ENCODE results near the gene HOXB6.

GRCh38 chr17:48548523-48549280 lies 56.1 kb downstream of the HOXB6 start:
- no peak for TF ChIP-seq EZH2 (IDR thresholded peaks at IDR 0.05; ENCODE audit: borderline replicate concordance, low read length)
- no peak for TF ChIP-seq CTCF (conservative IDR thresholded peaks at IDR 0.05 in 1 of 2, IDR thresholded peaks at IDR 0.05 in 1 of 2; ENCODE audit: extremely low read depth in 1 of 2, insufficient read depth in 1 of 2, low read depth in 1 of 2, low read length in 2 of 2)

Measured in mammary epithelial cell (primary cell).